HL-60 (cell line): ENCODE data around the gene SGSH.

Experiments used
- DNase-seq, 2 experiments: peaks; one replicate each; pipeline ENCODE4 v3.0.0-alpha.2; 2010 to 2020; ENCODE audit warnings: low read depth in 1 of 2, low spot score in 1 of 2
- H3K27ac ChIP-seq: fragments of 250-450 bp; sonication (Bioruptor Pico); replicated peaks from 2 replicates; pipeline ENCODE4 v1.5.1; 2020; ENCODE audit warnings: mild to moderate bottlenecking, moderate library complexity
- H3K27me3 ChIP-seq: fragments of 250-450 bp; sonication (Bioruptor Pico); 2 replicates; pipeline ENCODE4 v1.5.1; 2021; ENCODE audit warnings: mild to moderate bottlenecking, moderate library complexity; ENCODE audit not compliant: insufficient read depth, poor library complexity, severe bottlenecking
- H3K4me3 ChIP-seq: replicated peaks from 2 replicates; pipeline ENCODE4 v1.5.1; 2011; ENCODE audit warnings: mild to moderate bottlenecking, control low read depth, low read length; ENCODE audit not compliant: insufficient read depth
- CTCF ChIP-seq: IDR thresholded peaks from one replicate; pipeline ENCODE4 v1.5.1; 2011; ENCODE audit warnings: low read length, control low read depth, inconsistent platforms; ENCODE audit not compliant: insufficient read depth
- GABPA ChIP-seq: IDR thresholded peaks from 2 replicates; pipeline ENCODE4 v1.6.1; 2012; ENCODE audit warnings: low read depth
- POLR2AphosphoS5 ChIP-seq: IDR thresholded peaks from 2 replicates; pipeline ENCODE4 v1.6.1; 2012; ENCODE audit warnings: low read depth
- REST ChIP-seq: IDR thresholded peaks from 2 replicates; pipeline ENCODE4 v1.6.1; 2012; ENCODE audit warnings: low read depth; ENCODE audit not compliant: insufficient replicate concordance
- SPI1 ChIP-seq: IDR thresholded peaks from 2 replicates; pipeline ENCODE4 v1.6.1; 2012; ENCODE audit warnings: low read depth, mild to moderate bottlenecking, borderline replicate concordance

Gene SGSH

GRCh38 chr17:80212962-80213642, 7.0 kb downstream of the SGSH start:
- peak; percentile 45 to 89 for DNase-seq

DNA sequence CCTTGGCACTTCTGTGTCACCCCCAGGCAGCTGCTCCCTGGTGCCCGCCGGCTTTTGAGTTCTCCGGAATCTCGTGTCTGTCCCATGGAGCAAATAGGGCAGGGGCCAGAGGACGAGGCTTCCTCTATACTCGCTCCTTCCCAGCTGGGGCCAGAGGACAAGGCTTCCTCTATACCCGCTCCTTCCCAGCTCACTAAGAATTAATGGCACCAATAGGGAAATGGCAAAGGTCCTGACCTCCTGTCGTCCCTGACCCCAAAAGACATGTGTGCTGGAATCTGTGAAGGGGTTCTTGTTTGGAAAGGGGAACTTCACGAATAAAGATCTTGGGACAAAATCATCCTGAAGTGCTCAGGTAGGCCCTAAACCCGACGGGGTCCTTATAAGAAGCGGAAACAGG, 7.6 kb downstream of the SGSH start:
- no peak for TF ChIP-seq POLR2AphosphoS5
- TF ChIP-seq CTCF = no peak
- TF ChIP-seq REST = no peak
- TF ChIP-seq SPI1 = no peak
- TF ChIP-seq GABPA = no peak
- peaks cover 11% of the 10 kb centered on the region for H3K27me3 ChIP-seq
- H3K4me3 ChIP-seq = no peak overlapping the region
- H3K27ac ChIP-seq = no peak overlapping the region
- no peak for DNase-seq

More at GRCh38 chr17:80212962-80213642, 7.0 kb downstream of the SGSH start:
- H3K27me3 ChIP-seq = peaks cover 11% of the 10 kb centered on the region
- peak; percentile 84 for TF ChIP-seq SPI1
- TF ChIP-seq CTCF = no peak
- peak overlapping the region; percentile 22; the same call in 1 of the 2 replicates for H3K27ac ChIP-seq
- H3K4me3 ChIP-seq = no peak overlapping the region

DNA sequence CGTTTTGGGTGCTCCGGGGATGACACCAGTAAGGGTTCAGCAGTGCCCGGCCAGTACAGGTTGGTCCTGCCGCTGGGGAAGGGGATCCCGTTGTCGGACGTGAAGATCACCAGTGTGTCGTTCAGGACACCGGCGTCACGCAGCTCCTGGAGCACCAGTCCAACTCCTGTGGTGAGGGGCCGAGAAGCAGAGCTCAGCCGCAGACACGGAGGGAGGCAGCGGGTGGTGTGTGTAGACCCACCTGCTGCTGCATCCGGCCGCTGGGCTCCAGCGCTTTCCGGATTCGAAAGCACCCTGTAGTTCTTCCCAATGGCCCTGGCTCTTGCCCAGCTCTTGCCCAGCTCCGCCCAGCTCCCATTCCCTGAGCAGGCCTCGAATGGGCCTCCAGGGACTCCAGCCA, 8.0 kb downstream of the SGSH start:
- peaks cover 7% of the 10 kb centered on the region for H3K27me3 ChIP-seq
- H3K4me3 ChIP-seq = no peak overlapping the region
- TF ChIP-seq SPI1 (no peak), POLR2AphosphoS5 (no peak), REST (no peak), CTCF (no peak)
- DNase-seq = no peak
- no peak overlapping the region for H3K27ac ChIP-seq

GRCh38 chr17:80210348-80211108, 9.6 kb downstream of the SGSH start:
- TF ChIP-seq REST (no peak), POLR2AphosphoS5 (no peak), SPI1 (no peak), CTCF (no peak), GABPA (no peak)

More at GRCh38 chr17:80210348-80211108, 9.6 kb downstream of the SGSH start:
- Histone ChIP-seq H3K4me3 (no peak overlapping the region), H3K27ac (no peak overlapping the region), H3K27me3 (no peaks in the 10 kb centered on the region)
- no peak for DNase-seq
